HG02588 (cell line): ENCODE measurements around the gene VPS37C.

Experiments used
- ATAC-seq: cut with Tn5 transposase; IDR thresholded peaks from one replicate; pipeline ENCODE4 v1.9.1; 2021; ENCODE audit warnings: mild to moderate bottlenecking, moderate library complexity; ENCODE audit not compliant: unreplicated experiment

The VPS37C gene

DNA sequence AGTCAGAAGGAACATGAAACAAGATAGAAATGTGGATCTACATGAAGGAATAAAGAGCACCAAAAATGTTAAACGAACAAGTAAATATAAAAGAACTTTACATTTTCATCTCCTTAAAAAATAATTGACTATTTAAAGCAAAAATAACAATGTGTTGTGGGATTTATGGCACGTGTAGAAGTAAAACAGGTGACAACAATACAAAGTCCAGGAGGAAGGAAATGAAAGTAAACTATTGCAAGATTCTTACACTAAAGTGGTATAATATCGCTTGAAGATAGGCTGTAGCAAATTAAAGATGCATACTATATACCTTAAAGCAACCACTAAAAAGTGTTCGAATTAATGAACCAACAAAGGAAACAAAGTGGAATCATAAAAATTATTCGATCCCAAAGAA lies 5.5 kb downstream of the VPS37C start:
- no peak for ATAC-seq

DNA sequence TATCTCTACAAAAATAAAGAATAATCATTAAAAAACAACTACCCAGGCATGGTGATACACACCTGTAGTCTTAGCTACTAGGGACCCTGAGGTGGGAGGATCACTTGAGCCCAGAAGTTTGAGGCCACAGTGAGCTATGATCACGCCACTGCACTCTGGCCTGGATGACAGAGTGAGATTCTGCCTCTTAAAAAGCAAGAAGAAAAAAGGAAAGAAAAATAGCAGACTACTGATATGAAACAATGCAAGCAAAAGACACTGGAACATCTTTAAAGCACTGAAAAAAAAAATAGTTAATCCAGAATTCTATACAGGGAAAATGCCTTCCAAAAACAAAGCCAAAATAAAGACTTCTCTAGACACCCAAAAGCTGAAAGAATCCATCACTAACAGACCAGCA lies 5.9 kb downstream of the VPS37C start:
- no peak for ATAC-seq

DNA sequence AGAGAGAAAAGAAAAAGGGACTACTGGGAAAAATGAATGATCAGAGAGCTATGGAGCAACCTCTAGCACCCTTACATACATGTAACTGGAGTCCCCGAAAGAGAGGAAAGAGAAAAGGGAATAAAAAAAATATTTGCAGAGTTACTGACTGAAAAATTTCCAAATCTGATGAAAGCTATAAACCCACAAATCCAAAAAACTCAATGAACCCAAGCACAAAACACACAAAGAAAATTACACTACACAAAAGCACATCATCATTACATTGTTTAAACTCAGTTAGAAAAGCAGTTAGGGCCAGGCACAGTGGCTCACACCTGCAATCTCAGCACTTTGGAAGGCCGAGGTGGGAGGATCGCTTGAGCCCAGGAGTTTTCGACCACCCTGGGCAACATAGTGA lies 6.7 kb downstream of the VPS37C start:
- ATAC-seq: no peak

DNA sequence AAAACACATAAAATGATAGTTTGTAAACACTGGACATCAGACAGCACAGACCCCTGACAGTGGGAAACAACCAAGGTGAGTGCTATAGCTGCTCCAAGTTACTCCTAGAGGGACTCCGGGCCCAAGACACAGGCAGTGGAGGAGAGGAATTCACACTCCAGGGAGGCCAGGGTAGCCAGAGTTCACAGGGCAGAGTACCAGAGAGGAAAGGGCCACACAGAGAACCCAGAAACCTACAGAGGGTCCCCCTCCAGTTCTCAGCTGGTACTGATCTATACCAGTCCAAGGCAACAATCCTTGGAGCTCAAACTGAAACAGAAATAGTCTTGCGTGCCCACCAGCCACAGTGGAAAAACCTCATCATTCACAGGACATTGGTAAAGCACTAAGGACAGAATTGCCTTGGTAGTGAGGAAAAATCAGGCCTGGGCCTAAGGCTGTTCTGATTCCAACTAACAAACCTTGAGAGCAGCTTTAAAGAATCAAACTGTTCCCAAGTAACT lies 7.6 kb downstream of the VPS37C start:
- no peak for ATAC-seq

DNA sequence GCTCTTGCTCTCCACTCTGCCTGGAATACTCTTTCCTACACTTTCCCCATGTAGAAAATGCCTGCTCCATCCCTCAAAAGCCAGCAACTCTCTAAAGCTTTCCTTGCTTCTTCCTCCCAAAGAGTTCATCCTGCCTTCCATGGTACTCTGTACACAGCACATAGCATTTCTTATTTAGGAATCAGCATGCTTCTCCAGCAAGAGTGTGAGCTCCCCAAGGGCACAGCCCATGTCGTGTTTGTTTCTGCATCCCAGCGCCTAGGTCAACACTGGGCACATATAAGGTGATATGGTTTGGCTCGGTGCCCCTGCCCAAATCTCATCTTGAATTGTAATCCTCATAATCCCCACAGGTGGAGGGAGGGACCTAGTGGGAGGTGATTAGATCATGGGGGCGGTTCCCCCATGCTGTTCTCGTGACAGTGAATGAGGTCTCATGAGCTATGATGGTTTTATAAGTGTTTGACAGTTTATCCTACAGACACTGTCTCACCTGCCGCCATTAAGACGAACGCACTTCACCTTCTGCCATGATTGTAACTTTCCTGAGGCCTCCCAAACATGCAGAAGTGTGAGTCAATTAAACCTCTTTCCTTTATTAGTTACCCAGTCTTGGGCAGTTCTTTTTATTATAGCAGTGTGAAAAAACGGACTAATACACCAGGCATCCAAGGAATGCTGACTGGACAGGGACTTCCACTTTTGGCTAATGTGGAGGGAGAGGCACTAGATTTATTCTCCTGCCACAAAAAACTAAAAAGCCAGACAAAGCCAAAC lies 8.2 kb downstream of the VPS37C start:
- ATAC-seq: no peak

DNA sequence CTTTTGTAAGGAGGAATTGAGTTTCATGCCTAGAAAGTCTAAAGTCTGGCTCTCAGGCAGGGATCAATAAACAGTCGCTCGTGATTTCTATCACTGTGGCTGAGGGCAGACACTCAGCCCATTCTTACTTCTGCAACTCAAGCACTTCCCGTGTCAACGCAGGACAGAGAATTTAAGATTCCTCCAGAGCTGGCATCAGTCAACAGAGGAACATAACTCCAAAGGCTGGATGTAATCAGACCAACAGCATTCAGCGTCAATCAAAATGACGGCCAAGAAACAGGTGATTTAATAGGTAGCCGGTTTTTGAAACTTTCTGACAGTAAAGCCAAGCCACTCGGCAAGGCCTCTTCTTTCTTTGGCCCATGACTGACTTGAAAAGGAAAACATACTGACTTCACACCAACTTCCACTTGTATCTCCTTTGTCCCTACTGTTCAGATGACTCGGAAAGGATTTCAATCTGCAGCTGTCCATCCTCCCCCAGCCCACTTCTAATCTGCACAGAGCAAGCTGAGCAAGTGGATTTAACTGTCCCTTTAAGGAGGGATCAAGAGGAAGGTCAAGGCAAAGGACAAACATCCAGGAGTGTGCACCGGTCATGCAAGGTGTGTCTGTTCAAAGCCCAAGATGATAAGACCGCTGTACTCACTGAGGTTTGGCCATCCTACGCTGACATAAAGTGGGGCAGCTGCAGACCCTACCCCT lies 9.5 kb downstream of the VPS37C start:
- ATAC-seq: no peak

DNA sequence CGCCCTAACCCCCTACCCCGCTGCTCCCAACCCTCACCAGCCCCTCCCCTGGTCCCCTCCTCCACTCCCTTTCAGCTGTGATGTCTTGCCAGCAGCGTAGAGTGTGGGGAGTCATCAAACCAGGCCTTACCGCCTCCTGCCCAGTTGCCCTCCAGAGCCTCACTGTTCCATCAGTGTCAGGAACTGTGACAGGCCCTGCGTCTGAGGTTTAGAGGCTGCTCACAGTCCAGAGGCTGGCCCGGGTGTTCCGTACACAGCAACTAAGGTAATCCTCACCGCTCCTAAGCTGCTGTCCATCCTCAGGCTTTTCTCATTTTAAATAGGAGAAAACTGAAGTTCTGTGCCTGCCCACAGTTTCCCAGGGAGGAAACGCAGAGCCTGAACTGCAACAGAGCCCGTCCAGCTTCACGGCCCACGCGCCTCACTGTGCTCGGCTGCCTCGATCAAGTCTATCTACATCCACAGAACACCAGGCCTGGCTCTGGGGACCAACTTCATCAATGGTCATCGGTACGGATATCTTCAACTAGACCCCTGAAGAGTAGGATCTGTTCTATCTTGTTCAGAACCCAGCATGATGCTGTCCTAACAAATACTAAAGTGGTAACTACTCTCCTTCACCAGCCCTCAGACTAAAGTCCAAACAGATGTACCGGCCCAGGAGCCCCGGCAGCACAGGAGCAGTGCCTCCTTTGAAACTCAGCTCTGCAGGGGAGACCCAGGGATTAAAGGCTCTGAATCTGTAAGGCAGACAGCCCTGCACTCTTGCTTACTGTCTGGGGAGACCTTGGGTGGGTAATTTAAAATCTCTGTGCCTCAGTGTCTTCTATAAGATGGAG lies 10.3 kb downstream of the VPS37C start:
- ATAC-seq: no peak

DNA sequence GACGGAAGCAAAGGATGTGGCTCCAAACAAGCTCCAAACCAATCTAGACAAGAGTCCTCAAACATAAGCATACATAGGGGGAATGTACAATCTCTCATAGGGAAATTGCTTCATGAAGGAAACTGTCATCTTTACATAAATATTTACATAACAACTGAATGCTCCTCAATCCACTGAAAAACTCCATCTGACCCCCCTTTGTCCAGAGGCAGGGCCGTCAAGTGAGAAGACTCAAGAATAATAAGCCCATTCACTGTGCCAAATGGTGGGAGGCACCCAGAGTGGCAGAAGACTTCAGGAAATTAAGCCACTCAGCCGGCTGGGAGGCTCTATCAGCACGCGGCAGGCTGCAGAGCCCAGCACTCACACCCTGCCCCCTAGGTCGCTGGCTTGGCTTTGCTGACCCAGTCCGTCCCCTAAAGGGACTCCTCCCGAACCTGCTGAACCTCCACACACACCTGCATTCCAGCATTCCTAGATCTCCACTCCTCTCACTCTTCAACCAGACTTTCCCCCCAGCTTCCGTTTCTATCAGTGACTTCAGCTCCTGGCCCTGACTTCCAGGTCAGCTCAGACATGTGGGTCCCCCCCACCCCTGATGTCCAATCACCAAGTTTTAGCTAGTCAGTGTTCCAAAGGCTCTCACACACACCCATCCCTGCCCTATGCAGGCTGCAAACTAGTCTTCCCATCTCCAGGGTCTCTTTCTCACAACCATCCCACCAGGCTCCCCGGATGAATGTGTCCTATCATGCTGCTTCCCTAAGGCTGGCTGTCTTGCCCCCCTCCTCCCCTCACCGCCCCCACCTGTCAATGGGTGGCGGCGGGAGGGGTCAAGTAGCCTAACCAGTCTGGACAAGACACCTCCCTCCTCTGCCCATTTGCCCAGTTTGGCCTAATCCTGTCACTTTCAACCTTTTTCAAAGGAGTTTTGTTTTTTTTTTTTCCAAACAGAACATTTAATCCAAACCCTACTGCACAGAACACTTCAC lies 11.3 kb downstream of the VPS37C start:
- ATAC-seq: no peak

DNA sequence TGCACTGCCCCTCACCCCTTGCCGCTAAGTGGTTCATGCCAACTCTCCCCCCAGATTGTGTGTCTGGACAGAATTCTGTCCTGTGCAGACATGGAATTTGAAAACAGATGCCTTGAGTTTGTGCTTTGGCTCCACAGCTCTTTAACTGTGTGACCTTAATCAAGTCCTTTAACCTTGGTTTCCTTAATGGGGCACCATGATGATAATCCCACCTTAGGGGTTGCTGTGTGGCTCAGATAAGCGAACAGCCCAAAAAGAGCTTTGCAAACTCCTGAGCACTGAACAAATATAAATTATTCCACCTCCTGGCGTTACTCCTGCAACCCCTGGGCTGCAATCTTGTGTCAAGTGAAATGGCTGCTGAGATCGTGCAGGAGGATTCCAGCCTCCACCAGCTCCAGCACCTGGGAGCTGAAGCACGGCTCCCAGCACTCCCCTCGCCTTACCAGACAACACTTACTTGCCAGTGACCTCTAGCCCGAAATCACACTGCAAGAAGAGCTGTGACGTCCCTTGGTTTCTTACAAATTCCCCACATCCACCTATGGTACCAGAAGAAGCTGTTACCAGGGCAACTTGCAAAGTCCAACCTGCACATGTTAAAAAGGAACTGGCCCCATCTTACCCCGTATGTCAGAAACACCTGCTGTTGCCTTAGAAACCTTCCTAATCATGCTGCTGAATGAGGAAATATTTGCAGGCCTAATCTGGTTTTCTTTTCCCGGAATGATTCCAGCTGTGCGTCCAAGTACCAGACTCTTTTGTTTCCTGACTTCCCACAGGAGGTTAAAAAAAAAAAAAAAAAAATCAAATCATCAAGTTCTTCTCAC lies 13.2 kb downstream of the VPS37C start:
- no peak for ATAC-seq

DNA sequence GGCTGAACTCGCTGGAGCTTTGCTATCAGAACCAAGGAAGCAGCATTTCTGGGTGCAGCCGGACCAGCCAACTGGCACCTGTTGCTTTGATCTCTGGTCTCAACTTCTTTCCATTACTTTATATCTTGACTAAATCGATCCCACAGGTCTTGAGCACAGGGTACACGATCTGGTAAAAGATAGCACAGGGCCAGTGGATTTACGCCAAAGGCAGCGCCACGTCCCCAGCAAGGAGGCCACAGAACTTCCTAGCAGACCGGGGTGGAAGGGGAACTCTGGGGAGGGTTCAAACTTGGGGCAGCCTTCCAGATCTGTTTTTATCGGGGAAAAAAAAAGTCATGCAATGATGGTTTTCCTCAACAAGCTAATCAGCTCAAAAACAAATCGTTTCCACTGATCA lies 14.0 kb downstream of the VPS37C start:
- no peak for ATAC-seq

DNA sequence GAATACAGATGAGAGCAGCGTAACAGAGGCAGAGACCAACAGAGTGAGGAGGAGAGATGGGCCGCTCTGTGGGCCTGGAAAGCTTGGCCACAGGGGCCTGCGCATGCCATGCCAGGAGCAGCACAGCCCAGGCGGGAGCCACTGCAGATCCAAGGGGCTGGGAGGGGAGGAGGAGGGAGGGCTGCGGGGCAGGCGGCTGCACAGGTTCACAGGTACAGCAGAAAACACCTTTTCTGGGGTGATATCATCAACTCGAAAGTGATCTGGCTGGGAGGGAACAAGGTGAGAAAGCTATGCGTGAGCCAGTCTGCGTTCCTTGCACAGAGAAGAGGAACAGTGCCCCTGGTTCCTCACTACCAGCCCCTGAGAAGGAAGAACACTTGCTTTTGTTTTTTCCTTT lies 14.8 kb downstream of the VPS37C start:
- ATAC-seq: no peak

DNA sequence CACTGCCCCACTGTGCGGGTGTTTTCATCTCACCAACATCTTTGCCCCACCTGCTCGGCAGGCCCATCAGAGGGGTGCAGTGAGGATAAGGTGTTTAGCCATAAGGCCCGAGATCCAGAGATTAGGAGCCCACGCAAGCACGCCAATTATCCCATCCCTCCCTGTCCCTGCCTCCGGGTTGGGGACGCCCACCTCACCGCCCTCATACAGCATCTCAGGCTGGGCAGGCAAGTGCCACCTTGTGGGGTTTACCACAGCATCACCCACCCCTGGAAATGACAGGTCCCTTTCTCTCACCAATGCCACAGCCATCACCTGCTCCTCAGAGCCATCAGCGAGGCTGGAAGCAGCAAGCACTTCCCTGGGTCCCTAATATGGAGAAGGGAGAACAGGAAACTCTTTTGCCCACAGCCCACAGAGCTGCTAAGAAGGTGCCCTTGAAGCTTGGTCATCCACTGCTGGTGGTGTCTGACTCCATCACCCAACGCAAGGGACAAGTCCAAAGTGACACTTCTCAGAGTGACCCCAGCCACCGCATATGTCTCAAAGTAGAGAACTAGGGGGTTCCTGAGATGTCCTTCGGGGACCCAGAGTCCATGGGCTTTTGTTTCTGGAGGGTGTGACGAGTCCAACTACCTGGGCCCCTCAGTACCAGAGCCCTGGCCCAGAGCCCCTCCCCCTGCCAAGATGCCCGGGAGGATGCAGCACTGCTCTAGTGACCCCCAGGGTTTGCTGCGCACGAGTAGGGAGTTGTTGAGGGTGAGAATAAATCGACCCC lies 15.8 kb downstream of the VPS37C start:
- ATAC-seq: no peak

DNA sequence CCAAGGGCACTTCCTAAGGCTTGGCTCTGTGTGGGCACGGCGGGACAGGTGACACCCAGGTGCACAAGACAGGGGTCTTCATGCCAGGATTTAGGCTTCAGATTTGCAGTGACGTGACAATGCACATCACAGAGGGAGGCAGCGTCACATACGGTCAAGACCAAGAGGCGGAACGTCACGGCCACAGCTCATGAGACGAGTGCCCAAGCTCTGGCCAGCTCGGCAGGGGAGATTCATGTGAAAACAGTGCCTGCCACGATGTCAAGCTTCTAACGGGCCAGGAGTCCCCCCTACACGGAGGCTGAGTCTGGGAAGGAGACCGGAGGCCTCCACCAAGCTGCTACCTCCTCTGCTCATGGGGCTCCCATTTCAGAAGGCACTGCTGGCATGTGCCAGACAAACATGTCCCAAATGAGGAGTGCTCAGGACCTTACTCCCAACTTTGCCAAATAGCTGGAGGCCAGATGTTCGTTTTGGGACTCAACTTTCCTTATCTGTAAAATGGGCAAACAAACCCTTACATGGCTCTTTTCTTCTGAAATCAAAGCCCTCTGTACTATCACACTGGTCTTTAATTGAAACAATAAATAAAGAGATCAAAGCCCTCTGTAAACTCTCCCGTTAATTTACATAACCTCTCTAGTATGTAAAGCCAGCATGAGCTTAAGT lies 16.6 kb downstream of the VPS37C start:
- no peak for ATAC-seq

DNA sequence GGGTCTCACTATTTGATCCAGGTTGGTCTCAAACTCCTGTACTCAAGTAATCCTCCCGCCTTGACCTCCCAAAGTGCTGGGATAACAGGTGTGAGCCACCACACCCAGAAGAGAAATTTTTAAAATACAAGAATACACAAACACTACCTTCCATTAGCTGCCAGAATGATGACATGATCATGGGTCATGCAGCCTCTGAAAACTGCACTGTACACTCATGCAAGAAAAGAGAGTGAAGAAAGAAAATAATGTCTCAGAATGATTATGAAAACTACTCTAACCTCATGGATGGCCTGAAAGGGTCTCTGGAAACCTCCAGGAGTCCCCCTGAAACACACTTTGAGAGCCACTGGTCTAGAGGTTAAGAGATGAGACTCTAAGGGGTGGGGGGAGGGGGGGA lies 18.8 kb downstream of the VPS37C start:
- ATAC-seq: no peak

DNA sequence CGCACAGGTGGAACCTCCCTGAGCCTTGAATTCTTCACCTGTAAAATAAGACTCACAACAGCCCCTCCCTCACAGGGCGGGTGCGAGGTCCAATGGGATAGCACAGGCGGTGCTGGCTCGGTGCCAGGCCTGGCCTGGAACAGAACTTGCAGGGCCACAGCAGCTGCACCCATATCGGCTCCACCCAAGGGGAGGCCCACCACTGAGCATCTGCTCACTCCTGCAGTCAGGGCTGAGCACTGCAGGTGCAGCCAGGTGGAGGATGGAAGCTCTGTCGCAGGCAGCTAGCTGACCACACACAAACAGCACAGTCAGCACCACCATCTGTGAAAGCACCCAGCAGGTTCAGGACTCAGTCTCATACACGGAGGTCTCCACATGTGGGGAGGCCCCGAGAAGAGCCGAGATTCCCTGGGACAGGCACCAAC lies 19.6 kb downstream of the VPS37C start:
- ATAC-seq: no peak

DNA sequence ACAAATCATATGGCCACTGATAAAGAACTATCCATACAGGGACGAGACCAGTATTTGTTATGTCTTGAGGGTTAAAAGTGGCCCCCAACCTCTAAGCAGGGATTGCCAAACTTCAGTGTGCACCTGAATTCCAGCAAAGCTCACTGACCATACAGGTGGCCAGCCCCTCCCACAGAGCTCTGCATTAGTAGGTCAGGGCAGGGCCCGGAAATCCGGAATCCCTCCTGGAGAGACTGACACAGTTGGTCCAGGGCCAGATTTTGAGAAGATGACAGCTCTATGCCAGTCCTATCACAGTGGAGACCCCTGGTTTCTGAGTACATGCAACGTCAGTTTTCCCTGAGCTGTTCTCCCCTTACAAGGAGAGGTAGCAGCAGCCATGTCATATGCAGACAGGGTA lies 20.8 kb downstream of the VPS37C start:
- ATAC-seq: no peak

DNA sequence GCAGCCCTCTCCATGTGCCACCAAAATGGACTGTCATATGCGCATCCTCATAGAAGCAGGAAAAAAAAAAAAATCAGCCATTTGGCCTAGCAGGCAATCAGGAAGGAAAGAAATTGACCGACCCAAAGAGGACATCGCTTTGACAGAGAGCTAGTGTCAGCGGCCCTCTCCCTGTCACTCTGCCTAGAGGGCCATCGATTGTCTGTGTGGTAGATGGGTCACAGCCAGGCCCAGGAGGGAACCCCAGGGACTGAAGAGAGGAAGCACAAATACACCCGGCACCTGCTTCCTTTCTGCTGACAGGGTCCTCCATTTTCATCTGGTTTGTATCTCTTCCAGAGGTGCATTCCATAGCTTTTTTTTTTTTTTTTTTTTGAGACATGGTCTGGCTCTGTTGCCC lies 21.8 kb downstream of the VPS37C start:
- no peak for ATAC-seq

DNA sequence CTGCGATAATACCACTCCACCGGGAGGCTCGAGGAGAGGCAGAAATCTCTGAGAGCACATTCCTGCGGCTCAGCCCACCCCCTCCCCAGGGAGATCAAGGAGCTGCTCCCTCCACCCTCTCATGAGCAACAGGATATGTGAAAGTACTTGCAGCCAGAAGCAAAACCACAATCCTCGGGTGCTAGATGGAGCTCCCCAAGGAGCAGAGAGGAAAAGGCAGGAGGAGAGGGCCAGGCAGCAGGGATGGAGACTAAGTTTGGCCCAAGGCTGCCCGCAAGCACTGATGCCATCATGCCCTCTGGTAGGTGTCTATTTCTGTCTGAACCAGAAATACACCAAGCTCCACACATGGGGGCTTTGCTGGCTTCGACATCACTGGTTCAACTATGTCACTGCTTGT lies 22.3 kb downstream of the VPS37C start:
- no peak for ATAC-seq
